Stomach (tissue), 9 donors: ENCODE data around the gene KCNJ13. TPM values are rescaled to one million over a fixed set of nuclear protein-coding genes. Genes with fewer than 3 reads are reported as not detected.
A peak's percentile ranks its signal among the peaks of the same experiment; 100 is the strongest.

Experiments used
- DNase-seq, 2 donors: peaks; one replicate each; pipeline versions ENCODE4 v3.0.0 to v3.0.0-alpha.2; 2013 to 2019
- H3K27ac ChIP-seq, 5 donors: fragments of 200-600 bp in 4 of 5; sonication (generic) in 4 of 5; one replicate each; pipeline ENCODE4 v1.5.1; 2013 to 2019; ENCODE audit warnings: mild to moderate bottlenecking in 1 of 5, moderate library complexity in 1 of 5
- H3K27me3 ChIP-seq, 3 donors: fragments of 200-600 bp; sonication (generic); one replicate each; pipeline ENCODE4 v1.5.1; 2017 to 2019; ENCODE audit warnings: mixed run types in 1 of 3
- H3K36me3 ChIP-seq, 4 donors: fragments of 200-600 bp; sonication (generic); 1 replicate in 3 of 4; 2 replicates in 1 of 4; pipeline ENCODE4 v1.5.1; 2016 to 2019
- H3K4me1 ChIP-seq, 4 donors: fragments of 200-600 bp; sonication (generic); one replicate each; pipeline ENCODE4 v1.5.1; 2016 to 2019
- H3K4me3 ChIP-seq, 4 donors: fragments of 200-600 bp; sonication (generic) in 3 of 4; one replicate each; pipeline ENCODE4 v1.5.1; 2016 to 2019; ENCODE audit warnings: mild to moderate bottlenecking in 1 of 4
- H3K9me3 ChIP-seq, 4 donors: fragments of 200-600 bp; sonication (generic); one replicate each; pipeline ENCODE4 v1.5.1; 2016 to 2019
- EP300 ChIP-seq: sonication (generic); formaldehyde crosslinking; IDR thresholded peaks from one replicate; pipeline ENCODE4 v1.6.1; 2017; ENCODE audit warnings: antibody characterized with exemption
- POLR2A ChIP-seq, 4 donors: fragments of 450-650 bp; IDR thresholded peaks; one replicate each; pipeline ENCODE4 v1.6.1; 2016; ENCODE audit warnings: antibody characterized with exemption in 4 of 4, control low read depth in 2 of 4, mild to moderate bottlenecking in 1 of 4, moderate library complexity in 1 of 4
- POLR2AphosphoS5 ChIP-seq, 3 donors: sonication (generic); formaldehyde crosslinking; IDR thresholded peaks; one replicate each; pipeline ENCODE4 v1.6.1; 2016; ENCODE audit warnings: antibody characterized with exemption in 3 of 3
- WGBS, 5 donors: extraction: QIAGEN DNeasy Blood & Tissue Kit in 3 of 5; methylation state at CpG; one replicate each; pipeline versions ENCODE4 v1.1.5 to v1.1.7; 2013 to 2018; 5-methylcytosine and 5-hydroxymethylcytosine counted together
- intact Hi-C: fragments of 100-400 bp; cut with DNase I; formaldehyde crosslinking; loops from one replicate; pipeline ENCODE4 v1.15.1; 2023; ENCODE audit warnings: low total_unique reads
- polyA plus RNA-seq, 3 donors: library from polyadenylated mRNA; stranded (reverse); fragments of 200-250 nt; gene quantifications; one replicate each; pipeline ENCODE4 v1.2.3, GENCODE V29; 2013
- total RNA-seq, 5 donors: library from RNA; depleted of rRNA; stranded (reverse); fragments of >200 nt; gene quantifications; one replicate each; pipeline versions ENCODE4 v1.1.0 to v1.2.3, GENCODE V29; 2014 to 2016
- TF ChIP-seq, protein P1 (sequence below), 7 experiments: fragments of 450-650 bp in 4 of 7; fragments of 200-600 bp in 3 of 7; sonication (generic) in 3 of 7; IDR thresholded peaks; one replicate each; pipeline ENCODE4 v1.5.1; 2016 to 2019; ENCODE audit warnings: antibody characterized with exemption in 7 of 7, control low read depth in 2 of 7, mild to moderate bottlenecking in 1 of 7
- donor health status: healthy with polysubstance abuse.
- donor health status: Bipolar disorder and iron deficiency.
- donor health status: healthy.

Gene KCNJ13
- total and polyA plus RNA-seq, 8 donors: 0.18 to 2.9 (median 0.86) TPM; not detected in 2

DNA sequence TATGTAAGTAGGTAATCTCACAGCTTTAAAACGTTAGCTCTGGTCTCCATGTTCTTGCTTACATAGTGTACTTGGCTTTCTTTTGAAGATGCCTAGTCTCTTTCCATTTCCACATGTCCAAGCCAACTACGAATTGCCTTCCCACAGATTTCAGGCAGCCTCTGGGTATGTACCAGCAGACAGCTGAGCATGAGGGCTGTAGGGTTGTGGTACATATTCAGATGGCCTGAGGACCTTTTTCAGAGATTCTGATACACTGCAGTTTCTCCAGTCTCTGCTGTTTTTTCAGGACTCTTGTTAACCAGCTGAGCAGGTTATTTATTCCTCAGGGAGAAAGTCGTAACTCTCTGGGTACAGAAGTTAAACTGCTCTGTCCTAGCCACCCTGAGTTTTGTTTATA is 3.1 kb upstream of the KCNJ13 start:
- no peak for TF ChIP-seq POLR2A (IDR thresholded peaks at IDR 0.05)
- no peak for TF ChIP-seq EP300
- TF ChIP-seq, protein P1, sequence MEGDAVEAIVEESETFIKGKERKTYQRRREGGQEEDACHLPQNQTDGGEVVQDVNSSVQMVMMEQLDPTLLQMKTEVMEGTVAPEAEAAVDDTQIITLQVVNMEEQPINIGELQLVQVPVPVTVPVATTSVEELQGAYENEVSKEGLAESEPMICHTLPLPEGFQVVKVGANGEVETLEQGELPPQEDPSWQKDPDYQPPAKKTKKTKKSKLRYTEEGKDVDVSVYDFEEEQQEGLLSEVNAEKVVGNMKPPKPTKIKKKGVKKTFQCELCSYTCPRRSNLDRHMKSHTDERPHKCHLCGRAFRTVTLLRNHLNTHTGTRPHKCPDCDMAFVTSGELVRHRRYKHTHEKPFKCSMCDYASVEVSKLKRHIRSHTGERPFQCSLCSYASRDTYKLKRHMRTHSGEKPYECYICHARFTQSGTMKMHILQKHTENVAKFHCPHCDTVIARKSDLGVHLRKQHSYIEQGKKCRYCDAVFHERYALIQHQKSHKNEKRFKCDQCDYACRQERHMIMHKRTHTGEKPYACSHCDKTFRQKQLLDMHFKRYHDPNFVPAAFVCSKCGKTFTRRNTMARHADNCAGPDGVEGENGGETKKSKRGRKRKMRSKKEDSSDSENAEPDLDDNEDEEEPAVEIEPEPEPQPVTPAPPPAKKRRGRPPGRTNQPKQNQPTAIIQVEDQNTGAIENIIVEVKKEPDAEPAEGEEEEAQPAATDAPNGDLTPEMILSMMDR (IDR thresholded peaks at IDR 0.05): no peak
- TF ChIP-seq POLR2AphosphoS5 (IDR thresholded peaks at IDR 0.05): no peak
- 34 to 55% (median 53%) methylated on average over 3 of the region's 3 CpGs for WGBS, 5 donors
- intact Hi-C loops: no loop called here

GRCh38 chr2:232777276-232777675 is 911 bp upstream of the KCNJ13 start:
- 47 to 77% (median 57%) methylated on average over 5 of the region's 5 CpGs for WGBS, 5 donors
- TF ChIP-seq POLR2A (IDR thresholded peaks at IDR 0.05): no peak
- TF ChIP-seq EP300: no peak
- TF ChIP-seq, protein P1 (IDR thresholded peaks at IDR 0.05): no peak
- TF ChIP-seq POLR2AphosphoS5 (IDR thresholded peaks at IDR 0.05): no peak
- DNase-seq: no peak

More for the DNA sequence above, 3.1 kb upstream of the KCNJ13 start:
- Histone ChIP-seq H3K4me3 (no peak overlapping the region), H3K27me3 (no peaks in the 10 kb centered on the region), H3K36me3 (peaks cover 0 to 9% (median 4%) of the 10 kb centered on the region in 4 donors), H3K9me3 (no peaks in the 10 kb centered on the region), H3K27ac (peak overlapping the region in 4 of 5 donors; percentile 20 to 74 (median 50)), H3K4me1 (peaks cover 9 to 61% (median 38%) of the 10 kb centered on the region in 4 donors)
- no peak for DNase-seq

GRCh38 chr2:232773815-232774214 is 2.5 kb downstream of the KCNJ13 start:
- no peak for DNase-seq
- no peak overlapping the region for H3K27ac ChIP-seq
- no peaks in the 10 kb centered on the region for H3K9me3 ChIP-seq
- peaks cover 0 to 40% (median 18%) of the 10 kb centered on the region in 4 donors for H3K4me1 ChIP-seq
- no peak for TF ChIP-seq EP300
- TF ChIP-seq, protein P1 (IDR thresholded peaks at IDR 0.05): no peak
- no peak for TF ChIP-seq POLR2A (IDR thresholded peaks at IDR 0.05)
- no peak for TF ChIP-seq POLR2AphosphoS5 (IDR thresholded peaks at IDR 0.05)
- peaks cover 10 to 31% (median 23%) of the 10 kb centered on the region in 4 donors for H3K36me3 ChIP-seq
- 90 to 95% (median 94%) methylated on average over 9 of the region's 9 CpGs for WGBS, 5 donors
- no peak overlapping the region for H3K4me3 ChIP-seq
- H3K27me3 ChIP-seq: no peaks in the 10 kb centered on the region
- intact Hi-C loops: no loop called here

More at GRCh38 chr2:232777276-232777675, 911 bp upstream of the KCNJ13 start:
- Histone ChIP-seq H3K9me3 (no peaks in the 10 kb centered on the region), H3K27me3 (no peaks in the 10 kb centered on the region), H3K4me3 (no peak overlapping the region), H3K4me1 (peaks cover 9 to 63% (median 40%) of the 10 kb centered on the region in 4 donors), H3K27ac (peak overlapping the region in 1 of 5 donors; percentile 43), H3K36me3 (peaks cover 0 to 8% (median 5%) of the 10 kb centered on the region in 4 donors)
- intact Hi-C loops: no loop called here

- no peaks in the 10 kb centered on the region for H3K27me3 ChIP-seq
Measured at GRCh38 chr2:232772531-232772930, 3.8 kb downstream of the KCNJ13 start.

More at GRCh38 chr2:232772531-232772930, 3.8 kb downstream of the KCNJ13 start:
- no peaks in the 10 kb centered on the region for H3K9me3 ChIP-seq
- no peak overlapping the region for H3K4me3 ChIP-seq
- H3K4me1 ChIP-seq: peaks cover 0 to 38% (median 12%) of the 10 kb centered on the region in 4 donors
- TF ChIP-seq POLR2AphosphoS5 (IDR thresholded peaks at IDR 0.05) (no peak), POLR2A (IDR thresholded peaks at IDR 0.05) (no peak), EP300 (no peak)
- TF ChIP-seq, protein P1 (IDR thresholded peaks at IDR 0.05): no peak
- H3K27ac ChIP-seq: no peak overlapping the region
- WGBS, 5 donors: 43 to 66% (median 54%) methylated on average over 2 of the region's 2 CpGs
- peaks cover 10 to 44% (median 29%) of the 10 kb centered on the region in 4 donors for H3K36me3 ChIP-seq
- intact Hi-C loops: no loop called here
- peak in 1 of 2 donors; percentile 20 for DNase-seq
